ENCODE measurements around the gene ACSL6.

ACSL6 gene

DNA sequence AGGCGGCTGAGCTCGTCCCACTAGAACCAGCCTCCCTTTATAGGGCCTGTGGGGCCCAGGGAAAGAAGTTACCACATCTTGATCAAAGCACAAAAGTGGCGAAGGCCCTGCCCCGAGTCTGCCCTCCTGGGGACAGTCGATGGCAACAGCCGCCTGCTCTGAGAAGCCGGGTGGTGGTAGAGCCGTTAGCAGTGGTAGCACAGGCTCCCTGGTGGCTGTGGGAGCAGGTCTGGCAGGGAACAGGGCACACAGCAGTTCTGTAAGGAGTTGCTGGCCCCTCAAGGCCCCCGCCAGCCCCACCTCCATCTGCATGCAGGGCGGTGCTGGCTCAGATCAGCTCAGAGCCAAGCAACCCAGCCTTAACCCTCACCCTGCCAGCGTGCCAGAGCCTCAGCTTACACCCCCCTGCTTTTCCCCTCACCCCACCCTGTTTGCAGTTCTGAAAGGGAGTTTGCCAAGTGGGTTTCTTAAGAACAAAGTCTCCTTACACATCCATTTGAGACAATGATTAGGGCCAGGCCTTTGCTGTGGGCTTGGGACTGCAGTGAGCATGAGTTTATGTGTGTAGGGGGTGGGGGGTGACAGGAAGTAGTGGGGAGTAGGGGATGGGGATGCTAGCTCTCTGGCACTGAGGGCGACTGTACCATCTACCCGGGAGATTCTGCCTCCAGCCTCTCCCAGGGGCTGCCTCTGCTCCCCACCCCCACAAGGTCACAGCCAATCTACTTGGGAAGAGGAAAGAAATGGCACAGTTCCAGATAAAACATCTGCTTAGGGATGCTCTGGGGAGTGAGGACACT is 11.8 kb downstream of the ACSL6 start:
- DNase-seq = no peak

- no peak for DNase-seq
These were observed 12.4 kb downstream of the ACSL6 start for GRCh38 chr5:131999041-131999440.

GRCh38 chr5:131998431-131999040 is 12.9 kb downstream of the ACSL6 start:
- DNase-seq = no peak

DNA sequence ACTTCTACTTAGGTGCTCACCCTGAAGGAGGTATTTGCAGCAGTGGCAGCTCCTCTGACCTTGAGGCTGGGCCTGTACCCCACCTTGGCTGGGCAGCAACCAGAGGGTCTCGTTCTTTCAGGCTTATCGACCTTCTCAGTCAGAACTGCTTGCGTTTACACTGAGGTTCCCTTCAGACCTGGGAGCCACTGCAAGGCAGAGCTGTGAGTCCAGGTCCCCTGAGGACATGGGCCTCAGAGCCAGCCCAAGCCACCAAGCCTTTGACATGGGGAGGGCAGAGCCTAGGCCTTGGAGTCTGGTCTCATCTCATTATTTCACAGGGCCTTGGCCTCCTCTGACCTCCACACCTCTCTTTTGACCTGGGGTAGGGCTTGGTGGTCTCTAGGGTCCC is 13.7 kb downstream of the ACSL6 start:
- no peak for DNase-seq

GRCh38 chr5:131997026-131997726 is 14.3 kb downstream of the ACSL6 start:
- DNase-seq = no peak

GRCh38 chr5:131996210-131997025 is 15.0 kb downstream of the ACSL6 start:
- DNase-seq = no peak

DNA sequence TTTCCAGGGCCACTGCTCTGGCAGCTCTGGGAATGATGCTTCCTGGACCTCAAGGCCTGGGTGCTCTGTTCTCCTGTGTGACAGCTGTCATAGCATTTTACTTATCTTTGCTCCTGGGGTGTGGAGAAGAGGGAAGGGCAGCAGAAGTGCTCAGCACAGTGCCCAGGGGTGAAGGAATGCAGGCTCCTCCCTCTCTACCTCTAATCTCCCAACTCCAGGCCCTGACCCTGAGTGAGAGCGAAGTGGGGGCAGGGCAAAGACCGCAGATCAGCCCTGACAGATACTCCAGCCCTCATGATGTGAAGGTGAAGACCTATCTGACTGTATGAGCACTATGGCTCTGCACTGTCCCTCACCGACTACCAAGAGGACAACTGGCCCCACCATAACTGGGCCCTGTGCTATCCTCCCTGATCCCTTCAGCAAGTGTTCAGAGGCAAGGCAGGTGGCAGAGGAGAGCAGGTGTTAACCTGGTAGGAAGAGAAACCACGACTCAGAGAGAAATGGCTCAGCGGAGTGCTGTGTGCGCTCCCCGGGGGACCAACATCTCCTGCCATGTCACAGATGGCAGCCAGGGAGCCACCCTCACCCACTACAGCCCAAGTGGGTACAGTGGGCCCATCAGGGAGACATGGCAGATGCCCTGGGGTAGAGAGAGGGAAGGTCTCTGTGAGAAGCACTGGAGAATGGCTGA is 16.8 kb downstream of the ACSL6 start:
- no peak for DNase-seq

- DNase-seq = no peak
These were observed 17.4 kb downstream of the ACSL6 start for GRCh38 chr5:131994090-131994489.

- no peak for DNase-seq
These were observed 17.8 kb downstream of the ACSL6 start for GRCh38 chr5:131993676-131994075.

DNA sequence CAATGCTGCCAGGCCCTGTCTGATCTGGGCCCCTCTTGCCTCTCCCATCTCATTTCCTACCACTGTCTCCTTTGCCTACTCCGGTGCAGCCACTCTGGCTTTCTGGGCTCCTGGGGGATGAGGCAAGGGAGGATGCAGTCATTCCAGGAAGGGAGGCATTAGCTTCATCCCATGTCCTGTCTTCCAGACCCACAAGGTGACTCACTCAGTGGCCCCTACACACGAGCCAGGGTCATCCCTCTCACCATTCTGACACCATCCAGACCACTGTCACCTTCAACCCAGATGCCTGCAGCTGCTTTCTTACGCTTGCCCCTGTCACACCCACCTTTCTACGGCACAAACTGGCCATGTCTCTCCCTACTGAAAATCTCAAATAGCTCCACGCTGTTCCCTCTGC is 19.1 kb downstream of the ACSL6 start:
- no peak for DNase-seq

DNA sequence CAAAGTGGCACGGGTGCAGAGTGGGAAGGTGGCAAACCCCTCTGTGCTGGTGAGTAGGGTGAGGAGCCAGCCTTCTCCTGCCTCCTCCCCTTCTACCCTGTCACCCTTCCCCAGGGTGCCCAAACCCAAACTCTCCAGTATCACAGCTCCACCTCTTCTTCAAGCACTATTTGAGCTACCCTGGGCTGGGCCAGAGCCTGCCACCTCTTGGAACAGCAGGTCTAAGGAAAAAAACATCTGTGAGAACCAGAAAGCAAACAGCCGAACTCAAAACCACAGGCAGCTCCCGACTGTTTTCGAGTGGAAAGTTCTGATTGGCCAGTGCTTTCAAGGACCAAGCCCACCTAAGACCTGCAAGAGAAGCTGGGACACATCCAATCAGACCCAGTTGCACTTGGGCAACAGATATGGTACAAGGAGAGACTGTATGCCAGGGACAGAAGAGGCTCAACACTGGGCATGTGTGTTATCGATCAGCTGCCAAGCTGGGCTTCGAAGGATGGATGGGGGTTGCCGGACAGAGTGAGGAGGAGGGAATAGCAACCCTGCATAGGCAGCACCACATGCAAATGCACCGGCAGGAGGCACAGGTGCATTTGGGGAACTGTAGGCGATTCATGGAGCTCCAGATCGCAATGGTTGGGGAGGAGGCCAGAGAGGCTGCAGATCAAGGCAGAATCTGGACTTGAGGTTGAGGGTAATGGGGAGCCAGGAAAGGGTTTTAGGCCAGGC is 19.7 kb downstream of the ACSL6 start:
- DNase-seq = no peak

GRCh38 chr5:131990716-131991115 is 20.7 kb downstream of the ACSL6 start:
- no peak for DNase-seq

GRCh38 chr5:131988601-131989000 is 22.9 kb downstream of the ACSL6 start:
- no peak for DNase-seq

GRCh38 chr5:131987251-131987650 is 24.2 kb downstream of the ACSL6 start:
- DNase-seq = no peak

DNA sequence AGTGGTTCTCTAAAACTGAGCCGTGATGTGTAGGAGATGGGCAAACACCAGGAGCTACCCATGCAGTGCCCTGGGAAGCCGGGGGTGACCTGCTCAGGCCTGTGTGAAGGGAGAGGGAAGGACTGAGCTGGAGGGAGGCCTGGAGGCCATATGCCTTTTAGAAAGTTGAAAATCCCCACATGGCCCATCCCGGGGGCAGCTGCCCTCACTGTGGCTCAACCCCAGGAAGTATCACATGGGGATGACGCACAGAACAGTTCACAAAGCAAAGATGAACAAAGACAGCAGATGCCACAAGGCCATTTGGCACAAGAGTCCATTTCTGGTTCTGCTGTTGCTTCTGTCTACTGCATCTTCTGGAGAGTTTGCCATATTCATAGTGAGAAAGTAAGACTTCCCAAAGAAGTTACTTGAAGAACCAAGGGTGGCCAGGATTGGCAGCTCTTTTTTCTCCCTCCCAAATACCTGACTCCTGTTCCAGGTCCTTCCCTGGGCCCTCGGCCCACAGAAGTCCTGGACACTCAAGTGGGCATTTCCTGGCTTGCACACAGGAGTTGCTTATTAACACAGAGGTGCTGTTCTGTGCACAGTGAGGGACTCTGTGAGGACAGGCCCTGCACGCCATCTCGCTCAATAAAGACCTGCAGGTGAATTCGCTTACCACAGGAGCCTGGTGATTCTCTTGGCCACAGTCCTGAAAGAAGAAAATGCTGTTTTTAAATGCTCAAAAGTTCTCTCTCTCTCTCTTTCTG is 25.1 kb downstream of the ACSL6 start:
- peak in 1 of 4 experiments; percentile 18 for DNase-seq

DNA sequence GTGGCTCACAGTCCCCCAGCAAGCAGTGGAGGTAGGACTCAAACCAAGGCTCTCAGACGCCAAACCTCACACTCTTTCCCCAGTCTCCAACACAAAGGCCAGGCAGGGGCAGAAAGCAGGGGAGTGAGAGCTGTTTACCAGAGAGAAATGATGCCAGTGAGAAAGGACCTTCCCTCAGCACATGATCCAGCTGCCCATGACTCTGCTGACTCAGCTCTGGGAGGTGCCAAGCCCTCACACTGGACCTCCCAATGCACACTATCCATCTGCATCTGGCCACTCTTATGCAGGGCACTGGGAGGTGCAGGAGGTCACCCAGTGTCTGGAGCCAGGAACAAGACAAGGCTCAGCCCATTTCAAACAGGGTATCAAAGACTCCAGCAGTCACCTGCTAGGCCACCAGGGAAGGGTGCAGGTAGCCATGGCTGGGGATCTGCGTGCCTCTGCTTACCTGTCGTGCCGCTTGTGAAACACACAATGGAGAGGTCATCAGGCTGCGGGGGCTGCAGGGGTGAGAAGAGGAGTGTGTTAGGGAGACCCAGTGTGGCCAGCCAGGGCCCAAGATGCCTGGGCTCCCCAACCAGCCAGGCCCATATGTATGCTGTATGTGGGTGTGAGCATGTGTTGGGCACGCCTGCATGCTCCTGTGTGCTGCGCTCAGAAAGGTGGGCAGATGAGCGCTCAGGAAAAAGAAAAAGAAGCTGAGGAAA is 26.3 kb downstream of the ACSL6 start:
- DNase-seq = no peak

DNA sequence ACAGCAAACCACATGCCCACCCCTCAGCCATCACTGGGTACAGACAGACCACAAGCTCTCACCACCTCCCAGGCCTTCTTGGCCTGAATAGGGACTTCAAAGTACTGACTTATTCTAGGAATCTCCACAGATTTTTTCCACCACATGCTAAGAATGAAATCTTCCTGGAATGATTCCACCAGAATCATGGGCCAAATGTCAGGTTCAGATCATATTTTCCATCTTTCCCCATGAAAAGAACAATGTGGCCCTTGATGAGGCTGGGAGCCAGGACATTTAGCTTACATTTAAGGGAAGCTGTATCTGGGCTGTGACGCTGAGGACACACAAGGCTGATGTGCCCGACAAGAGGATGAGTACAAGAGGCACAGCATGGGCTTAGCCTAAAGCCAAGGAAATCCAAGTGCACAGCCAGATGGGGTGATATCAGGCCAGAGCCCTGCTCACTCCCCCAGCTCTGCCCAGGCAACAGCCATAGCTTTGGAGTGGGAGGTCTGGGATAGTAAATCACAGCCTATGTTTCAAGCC is 28.1 kb downstream of the ACSL6 start:
- DNase-seq = no peak

DNA sequence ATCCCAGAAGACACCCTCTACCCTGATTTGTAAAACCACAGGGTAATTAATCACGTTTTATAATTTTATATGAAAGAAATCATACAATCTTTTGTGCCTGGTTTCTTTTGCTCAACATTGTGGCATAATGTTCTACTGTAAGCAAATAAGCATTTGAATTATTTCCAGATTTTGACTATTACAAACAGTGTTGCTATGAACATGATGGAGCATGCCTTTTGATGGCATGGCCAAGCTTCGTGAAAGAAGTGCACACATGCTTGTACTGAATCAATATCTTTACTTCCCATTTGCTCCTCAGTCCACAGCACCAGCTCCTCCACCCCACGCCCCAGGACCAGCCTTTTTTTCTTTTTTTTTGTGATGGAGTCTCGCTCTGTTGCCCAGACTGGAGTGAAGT is 29.9 kb downstream of the ACSL6 start:
- DNase-seq = no peak

DNA sequence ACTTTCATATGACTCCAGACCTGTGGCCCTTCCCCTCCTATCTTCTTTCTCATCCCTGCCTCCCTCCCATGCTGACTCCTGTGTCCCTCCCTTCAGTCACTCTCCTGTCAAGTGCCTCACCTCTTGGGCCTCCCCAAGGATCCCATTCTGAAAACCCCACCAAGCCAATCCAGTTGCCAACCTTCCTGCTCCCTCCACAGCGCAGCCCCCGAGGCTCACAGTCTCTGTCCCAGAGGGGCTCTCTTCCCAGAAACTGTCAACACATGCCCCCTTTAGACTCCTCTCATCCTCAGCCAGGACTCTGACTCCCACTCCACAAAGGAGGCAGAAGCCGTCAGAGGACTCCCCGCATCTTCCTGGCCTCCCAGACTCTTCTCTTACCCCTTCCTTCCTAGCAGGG is 30.8 kb downstream of the ACSL6 start:
- DNase-seq = no peak

GRCh38 chr5:131979816-131980215 is 31.6 kb downstream of the ACSL6 start:
- DNase-seq = no peak
